Dermis blood vessel endothelial cell (primary cell): ENCODE data around the gene MATN4. TPM values are rescaled to one million over a fixed set of nuclear protein-coding genes. Genes with fewer than 3 reads are reported as not detected.

Experiments
- DNase-seq: peaks from one replicate; pipeline ENCODE4 v3.0.0; 2010
- total RNA-seq: library from RNA; depleted of rRNA; stranded (reverse); fragments of >200 nt; gene quantifications from 2 replicates; pipeline ENCODE4 v1.2.3, GENCODE V29; 2014

The MATN4 gene
- total RNA-seq, 1 donor from 2014 or later, result 0.17 TPM

DNA sequence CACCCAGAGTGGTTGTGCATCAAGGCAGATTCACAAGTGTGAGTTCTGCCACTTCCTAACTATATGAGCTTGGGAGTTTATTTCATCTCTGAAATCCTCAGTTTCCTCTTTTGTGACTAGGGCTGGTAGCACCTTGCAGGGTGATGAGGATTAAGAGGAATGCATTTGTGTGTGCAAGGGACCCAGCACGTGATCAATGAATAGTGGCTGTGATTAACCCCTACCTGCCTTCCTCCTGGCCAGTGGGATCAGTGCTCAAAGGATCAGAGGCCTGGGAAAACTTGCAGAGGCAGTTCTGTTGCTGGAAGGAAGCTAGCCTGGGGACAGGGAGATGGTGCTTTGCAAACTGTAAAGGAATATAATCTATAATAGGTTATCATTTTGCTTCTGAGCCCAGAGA, 32.9 kb upstream of the MATN4 start:
- no peak for DNase-seq

DNA sequence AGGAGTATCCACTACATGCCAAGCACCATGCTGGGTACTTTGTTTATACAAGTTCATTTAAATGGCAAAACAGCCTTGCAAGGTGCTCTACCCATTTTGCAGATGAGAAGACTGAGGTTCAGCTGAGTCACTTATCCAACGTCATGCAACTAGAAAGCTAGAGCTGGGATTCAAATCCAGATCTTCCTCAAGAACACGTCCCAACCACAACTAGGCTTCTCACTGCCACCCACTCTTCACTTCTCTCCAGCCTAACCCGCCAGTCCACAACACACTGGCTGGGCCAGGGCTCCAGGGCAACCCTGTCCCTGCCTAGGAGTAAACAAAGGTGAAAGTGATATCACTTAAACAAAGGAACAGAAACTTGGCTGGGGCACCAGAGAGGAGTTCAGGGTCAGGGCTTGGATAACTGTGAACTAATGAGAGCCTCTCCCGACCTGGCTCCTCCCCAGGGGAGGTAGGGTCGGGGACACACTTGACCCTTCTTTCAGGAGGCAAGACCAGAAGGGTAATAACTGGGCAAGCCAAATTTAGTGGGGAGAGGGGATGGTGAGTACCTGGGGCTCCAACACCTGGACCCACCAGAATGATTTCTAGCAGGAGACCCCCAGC, 32.2 kb upstream of the MATN4 start:
- no peak for DNase-seq

DNA sequence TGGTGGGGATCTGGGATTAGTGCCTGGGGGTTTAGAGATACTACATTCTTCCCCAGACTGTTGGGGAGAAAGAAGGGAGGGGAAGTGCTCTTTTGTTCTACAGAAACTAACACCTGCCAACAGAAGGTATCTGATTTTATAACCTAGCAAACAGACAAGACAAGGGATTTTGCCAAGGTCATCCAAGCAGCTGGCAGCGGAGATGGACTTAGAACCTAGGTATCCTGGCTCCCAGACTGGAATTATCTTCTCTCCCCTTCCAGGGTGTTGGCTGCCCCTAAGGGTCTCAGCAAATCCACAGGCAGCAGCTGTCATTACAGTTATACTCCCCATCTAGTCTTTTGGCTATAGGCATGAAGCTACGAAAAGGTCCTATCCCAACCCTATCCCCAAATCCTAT, 31.7 kb upstream of the MATN4 start:
- DNase-seq, result no peak

DNA sequence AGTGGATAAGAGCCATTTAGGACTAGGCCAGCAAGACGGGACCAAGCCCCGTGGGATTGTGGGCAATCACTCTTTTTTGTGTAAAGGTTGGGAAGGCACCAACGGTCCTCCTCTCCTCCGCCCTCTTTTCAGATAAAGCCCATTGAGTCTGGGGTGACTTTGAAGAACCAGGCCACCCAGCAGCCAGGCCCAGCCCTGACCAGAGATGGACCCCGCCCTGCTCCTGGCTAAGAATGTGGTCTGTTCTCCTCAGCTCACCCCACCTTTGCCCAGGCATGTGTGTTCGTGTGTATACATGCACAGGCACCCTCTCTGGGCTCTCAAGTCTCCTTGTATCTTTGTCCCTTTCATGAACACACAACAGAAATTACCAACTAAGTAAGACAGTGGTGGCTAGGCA, 31.0 kb upstream of the MATN4 start:
- no peak for DNase-seq

DNA sequence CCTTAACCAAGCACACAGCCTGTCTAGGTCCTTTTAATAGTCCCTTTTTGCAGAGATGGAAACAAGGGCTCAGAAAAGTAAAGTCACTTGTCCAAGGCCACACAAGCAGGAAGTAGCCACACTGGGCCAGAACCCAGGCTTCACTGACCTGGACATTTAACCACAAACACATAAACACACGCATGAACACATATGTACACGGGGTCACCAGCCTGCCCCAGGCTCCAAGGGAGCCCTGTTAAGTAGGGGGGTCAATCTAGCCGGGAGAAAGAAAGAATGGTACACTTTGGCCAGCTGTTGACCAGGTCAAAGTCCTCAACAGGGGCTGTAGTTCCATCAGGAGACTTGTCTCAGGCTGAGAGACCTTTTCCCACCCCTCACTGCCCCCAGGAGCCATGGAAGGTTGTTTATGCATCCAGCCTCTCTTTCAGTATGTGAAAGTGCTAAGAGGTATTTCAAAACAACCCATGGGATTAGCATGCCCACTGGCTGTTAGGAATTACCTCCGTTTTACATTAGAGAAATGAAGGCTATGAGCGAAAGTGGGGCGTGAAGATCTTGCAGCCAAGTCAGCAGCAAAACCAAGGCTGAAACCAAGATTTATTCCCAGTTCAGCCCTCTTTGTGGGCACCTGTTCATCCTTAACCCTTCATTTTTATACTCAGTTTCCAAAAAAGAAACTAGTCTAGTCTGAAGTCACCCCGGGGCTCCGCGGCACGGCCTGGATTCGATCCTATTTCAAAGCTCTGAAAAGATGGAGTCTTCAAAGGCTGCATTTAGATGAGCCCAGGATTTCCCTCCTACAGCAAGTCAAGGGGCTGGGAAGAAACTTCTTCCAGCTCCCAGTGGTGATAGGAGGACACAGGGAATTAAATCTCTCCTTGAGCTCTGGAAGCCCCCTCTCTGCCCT, 30.3 kb upstream of the MATN4 start:
- no peak for DNase-seq

DNA sequence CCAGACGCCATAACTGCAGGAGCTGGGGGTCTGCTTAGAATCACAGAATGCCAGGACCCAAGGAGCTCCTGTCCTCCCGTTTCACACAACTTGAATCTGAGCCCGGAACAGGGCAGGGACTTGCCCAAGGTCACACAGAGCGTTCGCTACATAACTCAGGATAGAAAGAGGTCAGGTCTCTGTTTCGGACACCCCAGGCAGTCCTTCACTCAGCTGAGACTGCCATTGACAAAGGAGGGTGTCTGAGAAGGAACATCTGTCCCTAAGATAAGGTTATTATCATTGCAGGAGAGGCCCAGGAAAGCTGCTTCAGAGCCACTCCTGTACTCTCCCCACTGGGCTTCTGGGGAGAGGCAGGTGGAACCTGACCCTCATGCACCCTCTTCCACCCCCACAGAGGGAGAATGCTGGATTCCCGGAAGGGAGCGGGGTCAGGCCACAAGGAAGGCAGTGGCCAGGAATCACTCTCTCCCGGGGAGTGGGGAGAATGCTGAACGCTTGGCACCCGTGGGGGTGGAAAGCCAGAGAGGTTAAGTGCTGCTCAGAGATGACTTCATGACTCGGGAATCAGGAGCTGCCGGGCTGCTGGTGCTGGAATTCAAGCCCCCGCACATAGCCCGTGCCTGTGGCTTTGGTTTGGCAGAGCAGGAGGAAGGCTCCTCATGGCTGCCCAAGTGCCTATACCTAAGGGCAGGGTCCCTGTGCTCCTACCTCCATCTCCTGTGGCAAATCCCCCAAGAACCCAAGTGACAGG, 29.4 kb upstream of the MATN4 start:
- peak; percentile 69 for DNase-seq

DNA sequence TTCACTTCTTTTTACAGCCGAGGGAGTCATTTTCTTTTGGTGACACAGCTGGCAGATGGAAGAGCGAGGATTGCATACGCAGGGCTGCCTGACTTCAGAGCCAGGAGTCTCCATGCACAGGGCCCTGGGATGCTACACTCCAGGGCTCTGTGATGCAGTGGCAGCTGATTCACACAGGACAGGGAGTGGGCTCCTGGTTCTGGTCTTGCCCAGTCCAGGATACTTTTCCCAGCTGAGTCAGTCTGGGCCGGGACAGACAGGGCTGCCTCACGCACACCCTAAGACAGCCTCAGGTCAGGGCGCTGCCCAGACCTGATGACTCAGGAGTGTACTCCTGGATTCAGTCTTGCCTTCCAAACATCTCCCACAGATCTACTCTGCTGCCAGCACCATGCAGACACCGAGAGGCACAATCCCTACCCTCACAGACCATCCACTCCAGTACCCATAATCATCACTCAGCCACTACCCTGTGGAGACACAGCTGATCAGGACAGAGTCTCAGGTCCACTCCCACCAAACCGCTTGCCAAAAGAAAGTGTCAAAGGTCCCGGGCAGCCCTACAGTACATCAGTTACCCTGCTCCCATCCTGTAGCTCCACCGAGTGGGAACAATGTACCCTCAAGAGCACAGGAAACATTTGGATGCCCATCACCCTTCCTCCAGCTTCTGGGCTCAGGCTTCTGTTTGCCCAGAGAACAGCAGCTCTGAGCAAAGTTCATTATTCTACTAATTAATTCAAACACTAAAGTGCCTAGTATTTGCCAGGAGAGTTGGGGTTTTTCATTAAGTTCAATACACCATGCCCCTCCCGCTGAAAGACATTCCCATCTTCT, 28.6 kb upstream of the MATN4 start:
- DNase-seq, result peak; percentile 41

DNA sequence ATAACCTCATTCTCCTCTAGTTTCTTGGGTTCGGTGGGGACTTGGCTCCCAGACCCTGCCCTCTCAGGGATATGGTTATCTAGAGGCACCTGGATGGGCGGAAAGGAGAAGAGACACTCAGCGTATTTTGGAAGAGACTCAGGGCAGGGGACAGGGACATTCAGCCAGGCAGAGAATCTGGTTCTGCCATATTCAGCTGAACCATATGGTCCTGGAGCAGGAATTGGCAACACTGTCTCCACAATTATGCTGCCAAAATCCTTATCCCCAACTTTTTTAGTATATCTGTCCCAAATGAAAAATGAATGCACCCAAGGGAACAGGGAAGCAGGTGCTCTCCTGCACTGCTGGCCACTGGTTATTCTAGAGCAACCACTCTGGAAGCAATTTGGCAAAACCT, 22.4 kb upstream of the MATN4 start:
- DNase-seq, result no peak

DNA sequence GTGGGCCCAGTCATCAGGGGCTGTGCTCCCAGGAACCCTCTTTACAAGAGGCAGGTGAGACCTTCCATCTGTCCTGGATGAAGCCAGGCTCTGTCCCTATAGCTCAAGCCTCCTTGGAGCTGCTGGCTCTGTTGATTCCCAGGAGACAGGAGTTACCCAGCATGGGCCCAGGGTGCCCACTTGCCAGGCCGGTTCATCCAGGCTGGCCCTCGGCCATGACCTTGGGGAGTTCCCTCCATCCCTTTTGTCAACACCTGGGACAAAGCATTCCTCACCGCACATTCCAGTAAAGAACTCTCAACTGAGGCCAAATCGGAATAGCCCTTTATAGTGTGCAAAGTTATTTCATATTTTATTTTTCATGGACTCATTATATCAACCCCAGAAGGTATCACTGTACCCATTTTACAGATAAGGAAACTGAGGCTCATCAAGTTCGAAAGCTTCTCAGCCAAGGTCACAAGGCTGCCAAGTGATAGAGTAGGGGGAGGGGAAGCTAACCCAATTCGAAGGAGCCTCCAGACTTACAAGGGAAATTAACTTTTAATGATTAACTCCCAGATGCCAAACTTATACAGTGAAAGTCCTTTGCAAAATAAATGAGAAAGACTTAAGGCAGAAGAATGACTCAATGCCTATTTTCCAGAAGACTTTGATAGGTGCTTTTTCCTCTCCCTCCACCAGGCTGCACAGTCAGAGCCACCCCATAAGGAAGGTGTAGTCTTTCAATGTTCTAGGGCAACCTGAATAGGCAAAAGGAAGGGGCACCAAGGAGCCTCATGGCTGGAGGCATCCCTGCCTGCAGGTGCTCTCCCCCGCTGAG, 21.6 kb upstream of the MATN4 start:
- no peak for DNase-seq

DNA sequence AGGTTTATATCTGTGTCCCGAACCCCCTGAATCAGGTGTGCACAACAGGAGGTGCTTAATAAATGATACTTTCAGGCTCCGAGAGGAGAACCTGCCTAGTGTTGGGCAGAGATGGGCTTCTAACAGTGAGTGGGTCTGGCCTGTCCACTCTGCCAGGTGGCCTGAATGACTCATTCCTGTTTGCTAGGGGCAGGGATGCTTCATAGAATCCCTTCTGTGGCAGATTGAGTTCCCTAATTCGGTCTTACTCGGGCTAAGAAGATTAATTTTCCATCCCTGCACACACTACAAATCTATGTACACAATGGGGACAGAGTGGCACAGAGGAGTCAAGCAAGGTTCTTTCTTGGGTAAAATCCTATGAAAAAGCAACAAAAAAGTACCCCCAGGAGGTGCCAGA, 20.4 kb upstream of the MATN4 start:
- DNase-seq, result no peak

DNA sequence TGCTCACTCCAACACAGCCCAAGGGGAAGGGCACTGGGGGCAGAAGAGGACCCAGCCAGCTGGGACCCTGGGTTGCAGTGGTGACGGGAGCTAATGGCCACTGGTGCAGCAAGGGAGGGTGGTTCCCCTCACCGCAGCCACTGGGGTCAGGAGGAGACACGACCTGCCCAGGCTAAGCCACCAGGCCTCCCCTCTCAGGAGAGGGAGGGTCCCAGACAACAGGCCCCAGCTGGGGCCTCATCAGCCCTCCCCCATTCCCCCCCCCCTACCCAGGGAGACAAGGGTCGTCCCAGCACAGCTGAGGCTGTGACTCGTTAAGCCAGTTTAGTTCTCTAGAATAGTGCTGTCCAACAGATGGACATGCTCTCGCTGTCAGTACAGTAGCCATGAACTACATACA, 17.3 kb upstream of the MATN4 start:
- no peak for DNase-seq

DNA sequence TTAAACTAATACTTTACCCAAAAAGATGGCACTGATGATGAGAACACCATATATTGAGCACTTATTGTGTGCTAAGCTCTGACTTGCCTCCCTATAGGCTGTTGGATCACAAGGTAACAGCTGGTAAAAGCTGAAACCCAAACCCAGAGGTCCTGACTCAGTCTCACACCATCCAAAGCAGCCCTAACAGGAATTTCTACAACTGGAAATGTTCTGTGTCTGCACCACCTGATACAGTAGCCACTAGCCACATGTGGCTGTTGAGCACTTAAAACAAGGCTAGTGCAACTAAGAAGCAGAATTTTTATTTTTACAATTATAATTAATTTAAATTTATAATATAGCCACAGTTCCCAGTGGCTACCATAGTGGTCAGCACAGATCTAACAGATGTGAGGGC, 15.6 kb upstream of the MATN4 start:
- no peak for DNase-seq

DNA sequence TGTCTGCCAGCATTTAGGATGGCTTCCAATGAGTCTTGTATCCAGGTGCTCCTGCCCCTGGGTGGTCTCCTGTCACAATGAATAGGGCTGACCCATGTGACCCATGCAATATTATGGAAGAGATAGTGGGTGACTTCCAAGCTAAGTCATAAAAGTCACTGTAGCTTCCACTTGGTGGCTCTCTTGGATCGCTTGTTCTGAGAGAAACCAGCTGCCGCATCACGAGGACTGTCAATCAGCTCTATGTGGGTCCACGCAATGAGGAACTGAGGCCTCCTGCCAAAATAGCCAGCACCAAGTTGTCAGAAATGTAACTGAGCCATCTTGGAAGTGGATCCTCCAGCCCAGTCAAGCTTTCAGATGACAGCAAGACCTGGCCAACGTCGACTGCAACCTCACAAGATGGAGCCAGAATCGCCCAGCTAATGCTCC, 14.9 kb upstream of the MATN4 start:
- DNase-seq, result peak; percentile 66

DNA sequence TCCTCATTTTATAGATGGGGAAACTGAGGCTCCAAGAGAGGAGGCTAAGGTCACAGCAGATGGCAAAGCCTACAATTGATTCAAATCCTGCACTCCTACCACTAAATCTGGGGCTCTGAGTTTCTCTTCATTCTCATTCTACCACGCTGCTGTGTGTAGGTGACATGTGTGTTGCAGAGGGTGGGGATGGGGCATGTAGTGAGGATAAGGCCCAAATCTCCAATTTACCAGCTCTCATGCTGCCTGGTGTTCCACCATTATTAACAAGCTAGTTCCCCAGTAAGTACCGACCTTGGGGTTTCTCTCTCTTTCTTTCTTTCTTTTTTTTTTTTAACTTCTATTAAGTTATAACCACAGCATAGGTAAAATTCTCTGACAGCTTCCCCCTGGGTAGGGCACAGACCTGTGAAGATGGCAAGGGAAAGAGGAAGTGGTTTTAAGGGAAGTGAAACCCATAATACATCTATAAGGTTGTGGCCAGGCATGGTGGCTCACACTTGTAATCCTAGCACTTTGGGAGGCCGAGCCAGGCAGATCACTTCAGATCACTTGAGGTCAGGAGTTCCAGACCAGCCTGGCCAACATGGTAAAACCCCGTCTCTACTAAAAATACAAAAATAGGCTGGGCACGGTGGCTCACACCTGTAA, 13.0 kb upstream of the MATN4 start:
- no peak for DNase-seq

DNA sequence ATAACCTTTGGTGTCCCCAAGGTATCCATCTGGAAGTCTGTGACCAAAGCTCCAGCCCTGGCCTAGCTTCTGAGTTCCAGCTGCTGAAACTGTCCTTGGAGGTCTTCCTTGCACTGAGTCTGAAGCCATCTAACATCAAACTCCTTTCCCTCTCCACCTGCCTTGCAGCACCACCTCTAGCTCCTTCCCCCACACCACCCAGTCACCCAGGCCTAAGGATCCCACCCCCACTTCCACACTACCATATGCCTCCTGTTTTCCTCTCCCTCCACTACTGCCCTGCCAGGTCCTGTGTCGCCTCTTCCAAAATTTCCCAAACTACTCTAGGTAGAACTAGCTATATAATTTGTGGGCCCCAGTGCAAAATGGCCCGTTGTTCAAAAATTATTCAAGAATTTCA, 10.8 kb upstream of the MATN4 start:
- DNase-seq, result no peak

DNA sequence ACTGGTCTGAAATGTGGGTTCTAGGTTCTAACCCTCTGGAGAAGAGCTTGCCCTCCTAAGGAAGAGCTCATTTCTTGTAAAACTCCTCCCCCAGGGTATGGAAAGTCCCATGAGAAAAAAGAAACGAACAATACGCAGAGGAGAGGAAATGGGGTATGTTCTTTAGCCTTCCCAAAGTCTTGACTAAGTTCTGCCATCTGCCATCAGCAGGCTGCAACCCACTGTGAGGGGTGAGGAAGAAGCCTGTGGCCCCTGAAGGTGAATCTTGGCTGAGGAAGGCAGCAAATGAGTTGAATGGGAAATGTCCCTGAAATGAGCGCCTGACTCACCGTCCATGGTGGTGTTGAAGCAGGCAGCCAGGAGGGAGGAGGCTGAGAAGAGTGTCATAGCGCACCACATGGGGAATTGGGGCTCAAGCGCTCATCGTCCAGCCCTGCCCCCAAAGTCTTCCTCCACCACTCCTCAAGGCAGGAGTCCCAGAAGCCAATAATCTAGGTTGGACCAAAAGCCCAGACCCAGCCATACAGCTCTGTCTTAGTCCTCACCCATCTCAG, 10.4 kb upstream of the MATN4 start:
- DNase-seq, result no peak

DNA sequence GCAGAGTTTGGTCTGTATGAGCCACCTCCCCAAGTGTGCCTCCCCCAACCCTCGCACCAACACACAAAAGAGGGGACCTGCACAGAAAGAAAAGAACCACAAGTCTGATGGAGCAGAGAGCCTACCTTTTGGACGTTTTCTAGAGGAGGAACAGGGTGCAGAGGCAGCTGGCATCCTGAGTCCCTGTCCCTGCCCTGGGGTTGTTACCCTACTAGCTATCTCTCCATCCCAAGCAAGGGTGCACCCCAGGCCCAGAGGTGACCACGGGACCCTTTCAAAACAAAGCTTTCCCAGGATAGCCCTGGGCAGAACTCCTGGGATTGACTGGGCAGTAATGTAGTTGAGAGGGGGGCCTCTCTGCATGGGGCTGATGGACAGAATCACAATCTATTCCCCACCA, 9.7 kb upstream of the MATN4 start:
- DNase-seq, result no peak

DNA sequence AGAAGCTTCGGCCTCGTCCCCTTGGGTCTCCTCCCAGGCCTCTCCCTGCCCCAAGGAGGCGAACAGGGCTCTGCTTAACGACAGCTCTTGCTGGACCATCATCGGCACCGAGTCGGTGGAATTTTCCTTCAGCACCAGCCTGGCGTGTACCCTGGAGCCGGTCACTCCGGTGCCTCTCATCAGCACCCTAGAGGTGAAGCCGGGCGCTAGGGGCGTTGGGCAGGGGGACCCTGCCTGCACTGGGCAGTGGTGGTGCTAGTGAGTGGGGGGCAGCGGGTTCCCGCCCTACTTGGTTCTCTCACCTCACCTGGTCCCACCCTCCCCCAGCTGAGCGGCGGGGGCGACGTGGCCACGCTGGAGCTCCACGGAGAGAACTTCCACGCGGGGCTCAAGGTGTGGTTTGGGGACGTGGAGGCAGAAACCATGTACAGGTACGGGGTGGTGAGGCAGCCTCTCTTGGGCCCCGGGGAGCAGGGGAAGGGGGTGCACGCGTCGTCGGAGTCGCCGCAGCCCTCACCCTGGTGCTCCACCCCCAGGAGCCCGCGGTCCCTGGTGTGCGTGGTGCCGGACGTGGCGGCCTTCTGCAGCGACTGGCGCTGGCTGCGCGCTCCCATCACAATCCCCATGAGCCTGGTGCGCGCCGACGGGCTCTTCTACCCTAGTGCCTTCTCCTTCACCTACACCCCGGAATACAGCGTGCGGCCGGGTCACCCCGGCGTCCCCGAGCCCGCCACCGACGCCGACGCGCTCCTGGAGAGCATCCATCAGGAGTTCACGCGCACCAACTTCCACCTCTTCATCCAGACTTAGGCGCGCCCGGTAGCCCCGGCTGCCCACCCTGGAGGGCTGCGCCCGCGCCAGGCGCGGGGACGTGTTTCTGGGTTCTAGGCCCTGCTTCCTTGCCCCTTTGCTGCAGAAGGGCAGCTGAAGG, 8.3 kb upstream of the MATN4 start:
- DNase-seq, result no peak

DNA sequence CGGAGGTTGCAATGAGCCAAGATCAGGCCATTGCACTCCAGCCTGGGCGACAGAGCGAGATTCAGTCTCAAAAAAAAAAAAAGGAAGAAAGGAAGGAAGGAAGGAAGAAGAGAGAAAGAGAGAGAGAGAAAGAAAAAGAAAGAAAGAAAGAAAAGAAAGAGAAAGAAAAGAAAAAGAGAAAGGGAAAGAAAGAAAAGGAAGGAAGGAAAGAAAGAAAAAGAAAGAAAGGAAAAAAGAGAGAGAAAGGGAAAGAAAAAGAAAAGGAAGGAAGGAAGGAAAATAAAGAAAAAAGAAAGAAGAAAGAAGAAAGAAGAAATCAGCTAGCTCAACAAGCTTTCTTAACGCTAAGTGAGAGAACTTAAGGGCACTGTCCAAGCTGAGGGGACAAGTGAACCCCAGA, 7.6 kb upstream of the MATN4 start:
- no peak for DNase-seq

DNA sequence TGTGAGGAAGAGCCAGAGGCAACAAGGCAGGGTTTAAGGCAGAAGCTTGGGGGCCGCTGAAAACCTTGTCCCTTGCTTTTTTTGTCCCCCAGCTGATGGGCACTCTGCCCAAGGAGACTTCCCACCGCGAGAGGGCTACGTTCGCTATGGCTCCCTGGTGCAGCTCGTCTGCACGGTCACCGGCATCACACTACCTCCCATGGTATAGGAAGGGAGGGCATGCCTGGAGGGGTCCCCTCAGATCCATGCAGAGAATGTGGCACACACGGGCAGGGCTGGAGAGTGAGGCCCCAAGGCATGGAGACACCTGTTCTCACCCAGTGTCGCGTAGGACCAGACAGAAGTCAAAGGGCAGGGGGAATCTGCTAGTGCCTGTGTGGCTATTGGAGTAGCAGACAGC, 5.8 kb upstream of the MATN4 start:
- no peak for DNase-seq
